Measurements from ENCODE around the gene CACNA1S.
A peak's percentile ranks its signal among the peaks of the same experiment; 100 is the strongest.

CACNA1S gene

DNA sequence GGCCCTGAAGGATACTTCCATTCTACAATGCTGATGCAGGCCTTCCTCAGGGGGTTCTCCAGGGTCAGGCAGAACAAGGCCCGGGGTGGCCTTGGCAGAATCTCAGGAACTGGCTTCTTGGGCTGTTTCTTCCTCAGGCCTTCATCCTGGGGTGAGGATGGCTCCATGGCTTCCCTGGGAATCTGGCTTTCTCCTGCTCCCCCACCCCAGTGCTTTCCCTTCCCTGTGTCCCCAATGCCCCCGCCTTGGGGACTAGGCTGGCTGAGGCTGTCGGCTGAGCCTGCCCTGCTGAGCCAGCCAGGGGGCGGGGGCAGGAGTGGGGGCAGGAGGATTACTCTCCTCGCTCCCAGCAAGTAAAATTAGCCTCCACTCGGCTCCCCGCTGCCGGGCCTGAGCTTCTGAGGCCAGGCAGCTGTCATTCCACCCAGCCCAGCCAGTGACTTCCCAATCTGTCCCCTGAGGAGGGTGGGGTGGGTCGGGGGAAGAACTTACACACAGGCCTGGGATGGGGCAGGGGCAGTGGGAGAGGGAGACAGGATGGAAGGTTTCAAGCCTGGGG, at the start of gene CACNA1S:
Gene CACNA1S, minus strand, starts transcription at position 254 of the 559 bp plus-strand sequence. Its CDS starts 87 bp downstream, at position 167.
- DNase-seq (ENCODE audit: low read depth in 2 of 2) = no peak

DNA sequence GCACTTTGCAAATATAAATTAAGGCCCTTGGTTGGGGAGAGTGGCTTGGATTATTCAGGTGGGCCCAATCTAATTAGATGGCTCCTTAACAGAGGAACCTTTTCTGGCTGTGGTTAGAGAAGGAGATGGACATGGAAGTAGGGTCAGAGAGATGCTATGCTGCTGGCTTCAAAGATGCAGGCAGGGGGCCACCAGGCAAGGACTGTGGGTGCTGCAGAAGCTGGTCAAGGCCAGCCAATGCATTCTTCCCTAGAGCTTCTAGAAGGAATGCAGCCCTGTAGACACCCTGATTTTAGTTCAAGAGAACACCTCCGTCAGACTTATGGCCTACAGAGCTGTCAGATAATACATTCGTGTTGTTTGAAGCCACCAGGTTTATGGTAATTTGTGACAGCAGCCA, 45.7 kb upstream of the CACNA1S start:
- no peak for DNase-seq (ENCODE audit: low read depth in 2 of 2)

DNA sequence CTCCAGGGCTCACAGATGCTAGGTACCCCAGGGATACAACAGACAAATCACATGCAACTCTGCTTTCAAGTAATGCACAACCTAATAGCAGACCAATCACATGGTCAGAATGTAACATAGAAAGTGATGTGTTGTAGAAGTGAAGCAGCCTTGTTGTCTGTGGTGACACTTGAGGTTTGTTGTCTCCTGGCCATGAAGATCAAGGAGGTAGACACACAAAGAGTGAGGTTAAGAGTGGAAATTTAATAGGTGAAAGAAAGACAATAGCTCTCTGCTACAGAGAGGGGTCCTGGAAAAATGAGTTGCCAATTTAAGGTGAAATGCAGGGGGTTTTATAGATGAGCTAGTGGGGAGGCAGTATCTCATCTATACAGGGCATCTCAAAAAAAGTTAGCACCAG, 44.6 kb upstream of the CACNA1S start:
- DNase-seq (ENCODE audit: low read depth in 2 of 2) = no peak

DNA sequence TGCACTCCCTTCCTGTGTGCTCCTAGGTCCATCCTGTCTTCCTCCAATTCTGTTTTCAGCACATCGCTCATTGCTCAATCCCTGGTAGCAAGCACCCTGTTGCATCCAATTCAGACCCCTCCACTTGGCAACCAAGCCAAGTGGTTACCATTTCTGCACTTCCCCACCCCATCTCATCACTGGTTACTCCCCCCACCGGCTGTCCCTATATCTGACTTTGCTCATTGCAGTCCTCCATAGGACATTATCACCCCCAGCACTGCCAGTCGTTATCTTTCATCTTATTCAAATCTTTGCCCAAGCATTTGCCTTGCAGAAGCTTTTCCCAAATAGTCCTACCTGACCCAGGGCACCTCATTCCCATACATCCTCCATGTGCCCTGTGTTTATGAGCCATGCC, 44.1 kb upstream of the CACNA1S start:
- no peak for DNase-seq (ENCODE audit: low read depth in 2 of 2)

DNA sequence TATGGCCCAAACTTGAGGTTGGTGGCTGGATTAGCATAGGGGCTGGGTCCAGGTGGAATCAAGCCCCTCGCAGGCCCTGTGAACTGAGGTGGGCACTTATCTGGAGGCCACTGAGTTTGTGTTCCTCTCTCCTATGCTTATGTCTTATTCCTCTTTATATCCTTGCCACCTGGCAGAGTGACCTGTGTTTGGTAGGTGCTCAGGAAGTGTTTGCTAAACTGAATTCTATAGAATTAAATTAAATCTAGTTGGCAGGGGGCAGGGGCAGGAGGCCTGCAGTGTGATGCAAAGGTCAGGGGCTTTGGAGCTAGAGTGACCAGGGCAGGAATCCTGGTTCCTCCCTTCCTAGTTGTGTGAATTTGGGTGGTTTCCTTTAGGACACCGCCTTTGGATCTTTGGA, 43.1 kb upstream of the CACNA1S start:
- no peak for DNase-seq (ENCODE audit: low read depth in 2 of 2)

DNA sequence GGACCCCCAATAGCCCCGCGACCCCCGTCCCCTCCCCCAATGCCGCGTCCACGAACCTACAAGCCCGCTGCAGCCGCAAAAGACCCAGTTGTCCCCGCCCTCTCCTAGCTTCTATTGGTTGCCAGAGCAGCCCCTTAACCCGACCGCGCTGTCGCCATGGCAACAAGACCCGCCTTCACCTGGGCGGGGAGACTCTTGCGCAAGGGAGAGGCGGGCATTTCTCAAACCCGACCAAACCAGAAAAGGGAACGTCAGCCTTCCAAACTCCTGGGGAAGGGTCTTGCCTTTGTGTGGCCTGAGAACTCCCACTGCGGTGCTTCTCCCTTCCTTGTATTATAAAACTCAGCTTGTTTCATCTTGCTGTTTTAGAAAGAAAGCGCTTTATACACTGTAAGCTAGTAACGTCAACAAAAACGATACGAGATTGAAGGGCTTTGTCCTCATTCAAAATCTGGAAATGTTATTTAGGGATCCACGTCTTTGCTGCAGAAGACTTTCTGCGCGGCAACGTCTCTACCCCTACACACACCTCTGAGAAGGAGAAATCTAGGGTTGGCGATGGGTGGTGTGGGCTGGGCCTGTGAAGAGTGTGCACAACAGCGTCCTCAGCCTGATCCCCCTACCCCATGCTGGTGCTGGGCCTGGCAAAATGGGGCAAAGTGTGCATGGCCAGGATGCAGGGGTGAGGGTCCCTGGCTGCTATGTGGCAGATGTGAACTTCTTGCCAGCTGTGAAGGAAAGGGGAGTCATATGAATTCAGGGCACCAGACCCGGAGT, 42.4 kb upstream of the CACNA1S start, which contains the start of gene TMEM9:
Gene TMEM9, minus strand, starts transcription at position 86 of the 777 bp plus-strand sequence. CDS start 551 bp downstream, outside the sequence.
- DNase-seq (ENCODE audit: low read depth in 2 of 2) = peak; percentile 93 to 97

DNA sequence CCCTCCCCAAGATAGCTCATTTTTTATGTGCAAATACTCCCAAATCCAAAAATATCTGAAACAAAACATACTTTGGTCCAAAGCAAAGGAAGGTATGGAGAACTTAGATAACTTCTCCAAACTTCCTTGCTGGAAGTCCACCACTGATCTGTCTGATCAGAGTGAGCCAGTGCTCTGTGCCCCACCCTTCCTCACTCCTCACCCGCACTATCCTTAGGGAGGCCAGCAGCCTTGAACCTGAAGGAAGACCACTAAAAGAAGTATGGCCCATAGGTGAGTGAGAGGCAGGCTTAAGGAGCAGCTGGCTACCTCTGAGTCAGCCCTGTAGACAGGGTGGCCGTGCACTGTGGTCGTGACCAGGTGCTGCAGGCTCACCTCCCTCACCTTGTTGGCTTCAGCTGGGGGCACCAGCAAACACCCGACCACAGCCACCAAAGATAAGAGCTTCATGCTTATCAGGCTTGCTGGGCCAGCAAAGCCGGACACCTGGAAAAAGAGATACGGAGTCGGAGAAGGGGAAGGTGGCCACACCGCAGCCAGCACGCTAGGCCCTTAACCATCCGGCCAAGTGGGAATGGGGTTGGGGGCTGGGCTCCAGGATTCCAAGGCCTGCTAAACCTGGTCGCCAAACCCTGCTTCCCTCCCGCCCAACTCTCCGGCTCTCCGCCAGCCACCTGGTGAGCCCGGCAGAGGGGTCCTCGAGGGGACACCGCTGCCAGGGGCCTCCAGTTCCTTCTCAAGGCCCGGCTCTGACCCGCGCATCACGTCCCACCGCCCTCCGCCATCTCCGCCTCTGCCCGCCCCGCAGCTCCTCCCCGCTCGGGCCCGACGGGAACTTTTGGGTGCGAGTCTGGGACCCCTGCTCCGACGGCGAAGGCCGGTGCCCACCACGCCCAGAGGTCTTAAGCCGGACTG, 41.5 kb upstream of the CACNA1S start:
- DNase-seq (ENCODE audit: low read depth in 2 of 2) = no peak

DNA sequence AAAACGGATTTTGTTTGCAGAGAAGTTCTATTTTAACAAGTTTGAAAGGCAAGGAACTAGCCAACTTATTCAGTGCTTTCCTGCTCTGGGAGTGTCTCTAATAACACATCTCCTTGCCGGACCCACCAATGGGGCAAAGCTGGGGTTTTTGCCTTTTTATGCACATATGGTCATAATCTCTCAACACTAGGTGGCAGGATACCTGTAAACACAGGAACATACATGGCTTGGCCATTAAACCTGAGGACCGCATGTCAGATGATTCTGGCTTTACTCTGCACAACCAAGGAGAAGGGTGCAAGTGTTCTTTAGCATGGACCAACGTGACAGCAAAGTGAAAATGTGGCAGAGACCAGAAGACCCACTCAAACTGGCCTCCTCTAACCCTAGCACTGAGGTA, 37.2 kb upstream of the CACNA1S start:
- DNase-seq (ENCODE audit: low read depth in 2 of 2) = no peak

DNA sequence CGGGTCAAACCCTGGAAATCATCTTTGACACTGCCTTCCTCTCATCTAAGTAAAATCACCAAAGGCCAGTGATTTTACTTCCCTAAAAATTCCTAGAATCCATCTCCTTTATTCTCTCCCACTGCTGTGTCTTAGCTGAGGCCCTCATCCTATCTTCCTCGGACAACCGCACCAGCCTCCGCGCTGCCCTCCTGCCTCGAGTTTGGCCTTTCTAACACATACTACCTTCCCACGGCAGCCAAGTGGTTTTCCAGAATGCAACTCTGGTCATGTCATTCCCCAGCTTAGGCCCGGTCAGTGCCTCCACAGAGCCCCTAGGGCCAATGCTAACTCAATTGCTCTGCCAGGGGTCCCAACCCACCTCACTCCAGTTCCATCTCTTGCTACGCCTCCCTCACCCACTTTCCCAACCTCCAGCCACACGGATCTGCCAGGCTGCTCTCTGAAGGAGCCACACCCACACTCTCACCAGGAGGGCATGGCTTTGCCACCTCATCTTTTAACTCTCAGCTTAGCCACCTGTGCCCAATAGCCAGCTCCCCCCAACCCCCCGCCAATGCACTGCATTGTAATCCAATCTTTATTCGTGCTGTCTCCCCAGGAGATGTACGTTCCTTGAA, 35.3 kb upstream of the CACNA1S start:
- no peak for DNase-seq (ENCODE audit: low read depth in 2 of 2)

DNA sequence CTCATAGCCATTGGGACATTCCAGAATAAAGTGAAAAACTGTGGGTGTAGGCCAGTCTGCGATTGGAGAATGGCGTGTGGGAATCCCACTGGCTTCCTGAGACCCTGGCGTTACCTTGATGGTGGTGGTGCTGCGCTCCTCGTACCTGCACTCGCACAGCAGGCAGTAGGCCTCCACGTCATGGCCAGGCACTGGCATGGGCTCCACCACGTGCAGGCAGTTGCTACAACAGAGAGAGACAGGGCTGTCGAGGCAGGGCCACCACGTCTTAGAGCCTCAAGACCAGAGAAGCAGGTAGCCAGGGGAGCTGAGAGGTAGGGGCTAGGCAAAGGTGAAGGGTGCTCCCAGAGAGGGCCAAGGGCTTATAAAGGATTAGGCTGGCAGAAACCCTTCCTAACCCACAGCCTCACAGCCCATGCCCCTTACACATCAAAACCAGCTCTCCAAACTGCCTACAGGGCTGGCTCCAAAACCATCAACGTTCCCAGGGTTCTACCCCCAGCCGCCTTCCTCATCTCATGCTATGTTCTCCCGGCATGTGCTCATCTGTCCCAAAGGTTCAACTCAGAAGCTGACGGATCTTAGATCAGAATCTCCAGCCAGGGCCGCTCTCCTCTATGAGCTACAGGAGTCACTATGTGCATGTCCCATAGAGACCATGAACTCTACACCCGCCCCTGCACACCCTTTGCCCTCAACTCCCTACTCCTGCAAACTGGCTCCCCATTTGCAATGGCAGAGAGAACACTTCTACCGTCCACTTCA, 34.6 kb upstream of the CACNA1S start:
- no peak for DNase-seq (ENCODE audit: low read depth in 2 of 2)

DNA sequence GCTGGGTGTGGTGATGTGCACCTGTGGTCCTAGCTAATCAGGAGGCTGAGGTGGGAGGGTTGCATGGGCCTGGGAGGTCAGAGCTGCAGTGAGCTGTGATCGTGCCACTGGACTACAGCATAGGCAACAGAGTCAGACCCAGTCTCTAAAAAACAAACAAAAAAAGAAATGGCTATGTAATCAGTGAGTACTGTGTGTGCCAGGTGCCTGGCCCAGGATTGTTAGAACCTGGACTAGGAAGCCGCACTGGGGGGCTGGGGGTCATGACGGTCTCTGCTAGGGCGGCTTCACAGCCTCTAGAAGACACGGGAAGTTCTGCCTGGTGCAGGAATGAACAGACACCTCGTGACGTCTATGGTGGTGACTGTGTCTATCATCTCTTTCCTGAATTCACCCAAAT, 33.6 kb upstream of the CACNA1S start:
- no peak for DNase-seq (ENCODE audit: low read depth in 2 of 2)

DNA sequence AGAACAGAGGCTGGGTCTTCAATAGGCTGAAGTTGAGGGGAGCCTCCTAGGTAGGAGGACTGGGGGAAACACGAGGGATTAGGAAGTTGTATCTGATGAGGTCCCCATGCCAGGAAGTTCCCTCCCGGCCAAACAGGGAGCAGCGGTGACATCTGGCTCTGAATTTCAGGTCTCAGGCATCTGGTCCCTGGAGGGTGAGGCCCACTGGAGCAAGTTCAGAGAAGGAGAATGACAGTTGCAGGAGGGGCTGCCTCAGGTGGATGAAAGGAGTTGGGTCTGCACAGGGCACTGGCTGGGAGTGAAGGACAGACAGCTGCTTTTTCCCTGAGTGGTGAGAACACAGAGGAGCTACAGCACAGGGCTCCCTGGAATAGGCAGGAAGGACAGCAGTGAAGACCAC, 32.9 kb upstream of the CACNA1S start:
- no peak for DNase-seq (ENCODE audit: low read depth in 2 of 2)

DNA sequence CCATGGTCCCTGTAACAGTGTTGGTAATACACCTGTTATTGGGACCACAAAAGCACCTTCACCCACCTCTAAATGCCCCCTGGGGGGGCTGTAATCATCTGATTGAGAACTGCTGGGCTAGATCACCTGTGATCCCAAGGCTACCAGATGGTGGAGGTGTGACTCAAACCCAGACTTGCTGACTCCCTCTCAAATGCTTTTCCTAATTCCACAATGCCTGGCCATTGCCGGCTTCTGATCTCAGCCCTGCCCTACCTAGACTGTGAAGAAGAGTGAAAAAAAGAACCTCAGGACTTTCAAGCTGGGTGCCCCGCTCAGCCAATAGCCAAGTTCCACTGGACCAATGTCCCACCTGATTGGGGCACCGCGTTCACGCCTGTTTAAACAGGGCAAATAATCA, 32.5 kb upstream of the CACNA1S start:
- DNase-seq (ENCODE audit: low read depth in 2 of 2) = no peak

DNA sequence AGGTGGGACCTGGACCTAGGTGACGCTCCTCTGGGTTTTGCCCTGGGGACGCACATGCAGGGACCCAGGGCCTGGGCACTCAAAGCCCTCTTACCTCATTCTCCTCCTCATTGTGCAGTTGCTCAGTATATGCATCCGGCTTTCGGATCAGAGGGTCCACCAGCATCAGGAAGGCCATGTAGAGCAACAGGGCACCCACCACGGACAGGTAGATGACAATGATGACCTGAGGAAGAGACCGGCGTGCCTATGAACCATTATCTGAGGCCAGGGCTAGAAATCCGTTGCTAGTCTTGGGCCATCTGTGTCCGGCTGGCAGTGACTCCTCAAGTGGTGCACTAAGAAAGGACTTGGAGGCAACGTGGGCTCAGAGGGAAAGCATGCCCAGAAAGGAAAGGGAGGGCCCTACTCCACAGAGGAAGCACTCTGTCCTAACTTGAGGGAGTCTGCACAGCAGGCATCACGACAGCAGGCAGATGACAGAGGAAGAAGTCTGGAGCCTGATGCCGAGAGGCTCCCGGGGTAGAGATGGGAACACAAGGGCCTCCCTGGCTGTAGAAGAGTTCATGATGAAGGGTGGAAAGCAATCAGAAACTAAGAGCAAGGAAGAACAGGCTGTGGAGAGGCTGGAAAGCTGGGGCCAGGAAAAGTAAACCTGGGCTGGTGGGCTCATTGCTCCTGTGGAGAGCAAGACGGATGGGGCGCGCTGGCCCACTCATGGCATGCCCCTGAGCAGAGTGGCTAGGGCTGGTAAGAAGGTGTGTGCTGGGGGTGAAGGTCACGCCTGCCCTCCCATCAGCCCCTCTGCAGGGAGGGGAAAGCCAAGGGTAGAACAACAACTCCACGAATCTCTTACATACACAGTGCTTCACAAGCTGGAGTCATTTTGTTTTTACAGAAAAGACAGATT, 31.8 kb upstream of the CACNA1S start:
- no peak for DNase-seq (ENCODE audit: low read depth in 2 of 2)

DNA sequence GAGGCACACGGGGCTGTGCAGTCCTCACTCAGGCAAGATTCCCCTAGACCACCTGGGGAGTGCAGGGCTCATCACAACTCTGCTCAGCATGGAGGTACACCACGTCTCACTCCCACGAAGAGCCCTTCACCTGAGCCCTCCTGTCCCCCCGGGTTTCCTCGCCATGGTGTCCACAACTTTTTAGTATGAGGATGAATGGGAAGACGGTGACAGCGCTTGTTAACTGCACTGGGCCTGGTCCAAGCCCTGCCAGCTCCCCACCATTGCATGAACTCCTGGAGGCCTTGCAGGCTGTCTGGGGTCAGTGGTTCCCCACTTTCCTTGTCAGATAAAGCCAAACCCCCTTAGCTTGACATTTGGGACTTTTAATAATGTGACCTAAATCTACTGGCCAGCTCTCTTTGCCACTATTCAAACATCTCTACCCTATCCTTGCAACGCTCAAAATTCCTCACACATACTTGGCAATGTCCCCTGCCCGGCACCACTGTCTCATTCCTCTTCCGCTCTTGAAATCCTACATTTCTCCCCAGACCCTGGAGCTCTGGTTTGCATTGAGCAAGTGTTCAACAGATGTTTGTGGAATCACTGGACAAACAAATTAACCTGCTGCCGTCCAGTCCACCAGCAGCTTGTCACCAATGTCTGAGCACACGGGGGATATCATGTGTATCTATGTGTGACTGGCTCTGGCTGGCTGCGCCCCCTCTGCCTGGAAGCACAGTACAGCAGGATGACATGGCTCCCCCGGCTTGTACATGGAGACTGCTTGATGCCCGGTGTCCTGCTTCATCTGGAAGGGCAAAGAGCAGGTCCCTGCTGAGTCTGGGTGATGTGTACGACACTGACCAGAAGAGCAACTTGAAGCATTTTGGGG, 30.9 kb upstream of the CACNA1S start:
- no peak for DNase-seq (ENCODE audit: low read depth in 2 of 2)

DNA sequence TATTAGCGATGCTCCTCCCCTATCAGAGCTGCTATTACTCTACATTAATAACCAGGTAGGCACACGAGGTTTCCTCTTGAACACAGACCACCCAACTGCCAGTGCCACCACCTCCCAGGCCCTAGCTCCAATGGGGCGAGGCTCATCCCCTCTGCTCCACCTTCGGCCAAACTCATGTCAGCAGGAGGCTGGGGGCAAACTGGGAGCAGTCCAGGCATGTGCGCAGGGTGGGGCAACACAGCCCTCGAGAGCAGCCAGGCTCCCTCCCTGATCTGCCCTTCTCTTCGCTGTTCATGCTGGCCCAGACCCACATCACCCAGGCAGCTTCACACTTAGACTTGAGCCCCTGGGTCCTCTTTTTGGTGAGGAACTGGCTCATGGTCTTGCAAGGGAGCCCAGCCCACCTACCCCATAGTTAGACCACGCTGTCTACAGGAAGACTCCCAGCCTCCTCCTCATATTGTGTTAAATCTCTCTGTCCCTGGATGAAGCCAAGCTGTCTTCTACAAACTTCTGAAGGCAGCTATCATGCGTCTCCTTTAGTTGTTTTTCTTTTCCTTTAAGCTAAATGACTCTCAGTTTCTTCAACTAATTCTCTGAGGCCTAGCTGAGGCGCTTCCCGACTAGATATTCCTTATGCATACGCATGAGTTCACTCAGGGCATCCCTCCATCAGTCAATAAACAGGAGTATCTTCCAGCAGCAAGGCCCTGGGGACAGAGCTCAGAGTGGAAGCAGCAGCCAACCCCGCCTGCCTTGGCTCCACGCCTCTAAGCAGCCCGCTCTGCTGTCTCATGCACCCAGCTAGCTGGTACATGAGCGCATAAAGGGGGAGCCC, 30.0 kb upstream of the CACNA1S start:
- no peak for DNase-seq (ENCODE audit: low read depth in 2 of 2)

DNA sequence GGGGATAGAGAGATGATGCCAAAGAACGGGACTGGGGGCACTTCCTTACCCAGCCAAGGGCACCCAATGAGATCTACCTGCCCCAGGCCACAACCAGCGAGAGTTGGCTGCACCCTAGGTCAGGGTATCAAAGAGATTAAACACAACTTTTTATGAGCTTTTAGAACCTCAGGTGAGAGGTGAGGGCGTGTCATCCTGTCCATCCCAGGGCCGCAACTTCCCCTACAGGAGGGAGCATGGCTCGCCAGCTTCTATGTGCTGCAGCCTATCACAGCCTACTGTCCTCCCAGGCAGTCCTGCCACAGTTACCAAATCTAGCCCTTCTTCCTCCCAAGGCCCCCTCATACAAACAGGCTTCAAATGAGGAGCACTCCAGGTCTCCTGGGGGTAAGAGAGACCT, 29.2 kb upstream of the CACNA1S start:
- no peak for DNase-seq (ENCODE audit: low read depth in 2 of 2)

DNA sequence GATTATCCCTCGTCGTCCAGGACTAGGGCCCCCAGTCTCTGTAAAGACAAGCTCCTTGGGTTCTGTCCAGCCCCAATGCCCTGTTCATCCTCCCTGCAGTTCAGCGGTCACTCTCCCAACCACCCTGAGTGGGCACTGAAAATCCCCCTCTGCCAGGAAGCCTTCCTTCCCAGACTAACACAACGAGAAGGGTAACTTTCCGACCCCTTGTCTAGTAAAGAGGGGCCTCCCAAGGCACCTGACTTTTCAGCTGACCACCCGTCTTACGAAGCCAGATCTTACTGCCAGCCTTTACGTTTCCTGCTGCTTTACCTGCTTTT, 28.7 kb upstream of the CACNA1S start:
- no peak for DNase-seq (ENCODE audit: low read depth in 2 of 2)
